ENCODE results near the gene ZNF474. TPM values are rescaled to one million over a fixed set of nuclear protein-coding genes. Genes with fewer than 3 reads are reported as not detected.

ZNF474 gene
- total and polyA plus RNA-seq, 4 donors, result 0.94 to 8.9 (median 5.2) TPM

- no peak overlapping the region for H3K9ac ChIP-seq (ENCODE audit: insufficient read depth in 1 of 2, low read length in 2 of 2)
- no peaks in the 10 kb centered on the region for H3K27me3 ChIP-seq (ENCODE audit: control insufficient read depth in 3 of 3, insufficient read depth in 3 of 3, low read length in 2 of 3)
- TF ChIP-seq CTCF (IDR thresholded peaks at IDR 0.05; ENCODE audit: control extremely low read depth, extremely low read depth), result no peak
- H3K4me1 ChIP-seq (ENCODE audit: control insufficient read depth in 5 of 5, insufficient read depth in 5 of 5, low read length in 5 of 5), result peaks cover 3 to 22% (median 8%) of the 10 kb centered on the region in 5 donors
- DNase-seq (no peak), ATAC-seq (ENCODE audit: insufficient read depth, low FRiP score) (no peak)
- H3K9me3 ChIP-seq (ENCODE audit: control insufficient read depth in 4 of 4, insufficient read depth in 3 of 4, low read length in 3 of 4), result no peaks in the 10 kb centered on the region
- H3K36me3 ChIP-seq (ENCODE audit: control insufficient read depth in 4 of 4, insufficient read depth in 4 of 4, low read length in 4 of 4), result no peaks in the 10 kb centered on the region
- peak overlapping the region in 1 of 2 donors; percentile 45 for H3K27ac ChIP-seq (ENCODE audit: low read depth in 1 of 2, low read length in 1 of 2)
- WGBS, 2 donors, result 88 to 89% methylated on average over 5 of the region's 5 CpGs
- H3K4me3 ChIP-seq, result no peak overlapping the region
These were observed 55.4 kb downstream of the ZNF474 start for GRCh38 chr5:122184676-122185255.

- H3K9ac ChIP-seq (ENCODE audit: insufficient read depth in 1 of 2, low read length in 2 of 2), result no peak overlapping the region
- ATAC-seq (ENCODE audit: insufficient read depth, low FRiP score), result peak; percentile 43
These were observed 58.1 kb downstream of the ZNF474 start for GRCh38 chr5:122187426-122187825.

GRCh38 chr5:122190156-122190555, 60.8 kb downstream of the ZNF474 start:
- no peak for TF ChIP-seq CTCF (IDR thresholded peaks at IDR 0.05; ENCODE audit: control extremely low read depth, extremely low read depth)
- Histone ChIP-seq H3K4me3 (no peak overlapping the region), H3K9me3 (ENCODE audit: control insufficient read depth in 4 of 4, insufficient read depth in 3 of 4, low read length in 3 of 4) (no peaks in the 10 kb centered on the region), H3K9ac (ENCODE audit: insufficient read depth in 1 of 2, low read length in 2 of 2) (no peak overlapping the region), H3K4me1 (ENCODE audit: control insufficient read depth in 5 of 5, insufficient read depth in 5 of 5, low read length in 5 of 5) (peaks cover 0 to 5% (median 3%) of the 10 kb centered on the region in 5 donors), H3K27me3 (ENCODE audit: control insufficient read depth in 3 of 3, insufficient read depth in 3 of 3, low read length in 2 of 3) (no peaks in the 10 kb centered on the region), H3K27ac (ENCODE audit: low read depth in 1 of 2, low read length in 1 of 2) (no peak overlapping the region), H3K36me3 (ENCODE audit: control insufficient read depth in 4 of 4, insufficient read depth in 4 of 4, low read length in 4 of 4) (no peaks in the 10 kb centered on the region)
- DNase-seq (no peak), ATAC-seq (ENCODE audit: insufficient read depth, low FRiP score) (no peak)
- WGBS, 2 donors, result 79 to 82% methylated on average over 3 of the region's 3 CpGs

More at GRCh38 chr5:122187426-122187825, 58.1 kb downstream of the ZNF474 start:
- H3K9me3 ChIP-seq (ENCODE audit: control insufficient read depth in 4 of 4, insufficient read depth in 3 of 4, low read length in 3 of 4), result no peaks in the 10 kb centered on the region
- no peaks in the 10 kb centered on the region for H3K27me3 ChIP-seq (ENCODE audit: control insufficient read depth in 3 of 3, insufficient read depth in 3 of 3, low read length in 2 of 3)
- peaks cover 0 to 13% (median 8%) of the 10 kb centered on the region in 5 donors for H3K4me1 ChIP-seq (ENCODE audit: control insufficient read depth in 5 of 5, insufficient read depth in 5 of 5, low read length in 5 of 5)
- DNase-seq, result peak in 1 of 3 donors; percentile 54
- no peak for TF ChIP-seq CTCF (IDR thresholded peaks at IDR 0.05; ENCODE audit: control extremely low read depth, extremely low read depth)
- WGBS, 2 donors, result 24 to 26% methylated on average over 3 of the region's 3 CpGs
- no peaks in the 10 kb centered on the region for H3K36me3 ChIP-seq (ENCODE audit: control insufficient read depth in 4 of 4, insufficient read depth in 4 of 4, low read length in 4 of 4)
- H3K27ac ChIP-seq (ENCODE audit: low read depth in 1 of 2, low read length in 1 of 2), result no peak overlapping the region
- H3K4me3 ChIP-seq, result no peak overlapping the region
